ENCODE data around the gene ARNT2.

Gene ARNT2

DNA sequence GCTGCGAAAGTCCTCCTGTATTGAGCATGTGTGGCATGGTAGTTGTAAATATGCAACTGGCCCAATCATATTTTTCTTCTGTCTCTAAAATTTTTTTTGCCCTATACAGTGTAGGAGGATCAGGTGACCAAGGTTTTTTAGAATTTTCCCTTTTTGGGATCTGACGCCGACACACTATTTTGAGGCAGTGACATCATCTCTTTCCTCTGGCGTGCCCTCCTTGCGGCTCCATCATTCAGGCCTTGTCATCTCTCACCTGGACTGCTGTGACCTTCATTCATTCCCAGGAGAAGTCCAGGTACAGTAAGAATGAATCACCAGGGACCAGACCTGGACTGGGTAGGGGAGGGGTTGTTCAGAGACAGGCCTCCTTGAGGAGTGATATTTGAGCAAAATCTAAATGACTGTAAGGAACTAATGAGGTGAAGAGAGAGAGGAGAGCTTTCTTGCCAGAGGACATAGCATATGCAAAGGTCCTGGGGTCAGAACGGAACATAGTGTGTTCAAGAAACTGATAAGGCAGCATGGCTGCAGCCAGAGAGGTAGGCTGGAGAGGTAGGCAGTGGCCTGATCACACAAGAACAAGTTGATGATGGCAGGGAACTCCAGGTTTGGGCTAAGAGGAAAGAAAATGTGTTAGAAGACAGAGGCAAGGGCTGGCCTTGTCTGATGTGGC, 38.7 kb downstream of the ARNT2 start:
- DNase-seq (ENCODE audit: low read depth in 2 of 2) = no peak

DNA sequence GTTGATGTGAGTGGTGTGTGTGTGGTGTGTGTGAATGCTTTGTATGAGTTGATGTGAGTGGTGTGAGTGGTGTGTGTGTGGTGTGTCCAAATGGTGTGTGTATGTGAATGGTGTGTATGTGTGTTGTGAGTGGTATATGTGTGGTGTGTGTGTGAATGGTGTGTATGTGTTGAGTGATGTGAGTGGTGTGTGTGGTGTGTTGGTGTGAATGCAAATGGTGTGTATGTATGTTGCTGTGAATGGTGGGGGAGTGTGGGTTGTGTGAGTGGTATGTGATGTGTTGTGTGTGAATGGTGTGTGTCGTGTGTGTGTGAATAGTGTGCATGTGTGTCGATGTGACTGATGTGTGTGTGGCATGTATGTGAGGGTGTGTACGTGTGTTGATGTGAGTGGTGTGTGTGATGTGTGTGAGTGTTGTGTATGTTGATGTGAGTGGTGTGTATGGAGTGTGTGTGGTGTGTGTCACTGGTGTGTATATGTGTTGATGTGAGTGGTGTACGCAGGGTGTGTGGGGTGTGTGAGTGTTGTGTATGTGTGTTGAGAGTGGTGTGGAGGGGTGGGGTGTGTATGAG, 40.6 kb downstream of the ARNT2 start:
- no peak for DNase-seq (ENCODE audit: low read depth in 2 of 2)

DNA sequence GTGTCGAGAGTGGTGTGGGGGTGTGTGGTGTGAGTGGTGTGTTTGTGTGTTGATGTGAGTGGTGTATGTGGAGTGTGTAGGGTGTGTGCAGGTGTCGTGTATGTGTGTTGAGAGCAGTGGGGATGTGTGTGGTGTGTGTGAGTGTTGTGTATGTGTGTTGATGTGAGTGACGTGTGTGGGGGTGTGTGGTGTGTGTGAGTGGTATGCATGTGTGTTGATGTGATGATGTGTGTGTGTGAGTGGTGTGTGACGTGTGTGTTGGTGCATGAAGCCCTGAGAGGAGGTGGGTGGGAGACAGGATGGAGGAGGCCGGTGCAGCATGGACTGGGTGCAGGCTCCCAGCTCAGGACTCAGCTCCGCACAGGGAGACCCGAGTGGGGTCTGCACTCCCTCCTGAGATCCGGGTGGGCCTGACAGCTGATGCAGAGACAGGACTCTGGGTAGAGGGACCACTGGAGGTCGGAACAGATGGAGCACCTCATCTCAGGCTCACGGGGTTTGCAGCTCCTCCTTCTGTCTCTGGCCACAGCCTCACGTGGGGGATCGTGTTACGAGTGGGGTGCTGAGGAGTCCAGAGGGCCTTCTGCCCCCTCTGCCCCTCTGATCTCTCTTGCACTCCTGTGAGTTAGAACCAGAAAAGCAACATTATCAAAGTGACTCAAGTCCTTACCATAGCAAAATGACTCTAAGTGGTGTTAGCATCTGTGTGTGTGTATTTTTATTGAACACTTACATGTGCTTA, 41.3 kb downstream of the ARNT2 start:
- no peak for DNase-seq (ENCODE audit: low read depth in 2 of 2)

DNA sequence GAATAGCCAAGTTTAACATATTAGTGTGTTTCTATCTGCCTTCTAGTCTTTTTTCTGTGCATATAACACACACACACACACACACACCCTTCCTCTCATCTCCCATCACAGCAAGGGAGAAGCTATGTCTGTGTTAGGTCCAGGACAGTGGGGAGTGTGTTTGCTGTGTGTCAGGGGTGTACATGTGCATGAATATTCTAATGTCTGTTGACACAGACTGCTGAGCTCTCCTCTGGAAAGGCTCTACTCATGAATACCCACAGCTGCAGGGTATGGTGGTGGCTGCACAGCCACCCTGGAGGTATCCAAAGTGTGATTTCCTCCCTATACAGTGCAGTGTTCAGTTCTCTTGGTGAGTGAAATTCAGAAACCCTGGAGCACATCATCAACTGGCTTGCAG, 42.9 kb downstream of the ARNT2 start:
- no peak for DNase-seq (ENCODE audit: low read depth in 2 of 2)

GRCh38 chr15:80449825-80450224, 45.6 kb downstream of the ARNT2 start:
- DNase-seq (ENCODE audit: low read depth in 2 of 2) = no peak

DNA sequence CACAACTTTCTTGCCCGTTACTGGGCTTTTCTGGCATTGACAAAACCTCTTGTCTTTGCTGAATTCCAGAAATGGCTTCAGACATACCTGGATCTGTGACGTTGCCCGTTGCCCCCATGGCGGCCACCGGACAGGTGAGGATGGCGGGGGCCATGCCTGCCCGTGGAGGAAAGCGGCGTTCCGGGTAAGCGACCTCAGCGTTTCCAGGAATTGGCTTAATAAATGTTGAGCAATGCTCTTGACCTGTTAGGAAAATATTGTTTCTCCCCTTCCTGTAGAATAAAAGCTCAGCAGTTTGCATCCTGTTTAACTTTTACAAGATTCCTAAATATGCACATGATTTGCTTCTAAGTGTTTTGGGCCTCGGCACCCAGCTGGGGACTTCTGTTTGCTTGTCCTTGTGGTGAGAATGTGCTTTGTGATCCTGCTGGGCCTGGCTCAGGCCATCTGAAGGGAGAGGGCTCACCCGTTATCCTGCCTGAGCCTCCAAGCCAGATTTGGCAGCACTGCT, 46.7 kb downstream of the ARNT2 start:
- no peak for DNase-seq (ENCODE audit: low read depth in 2 of 2)

- no peak for DNase-seq (ENCODE audit: low read depth in 2 of 2)
Measured at GRCh38 chr15:80452166-80452565, 48.0 kb downstream of the ARNT2 start.

DNA sequence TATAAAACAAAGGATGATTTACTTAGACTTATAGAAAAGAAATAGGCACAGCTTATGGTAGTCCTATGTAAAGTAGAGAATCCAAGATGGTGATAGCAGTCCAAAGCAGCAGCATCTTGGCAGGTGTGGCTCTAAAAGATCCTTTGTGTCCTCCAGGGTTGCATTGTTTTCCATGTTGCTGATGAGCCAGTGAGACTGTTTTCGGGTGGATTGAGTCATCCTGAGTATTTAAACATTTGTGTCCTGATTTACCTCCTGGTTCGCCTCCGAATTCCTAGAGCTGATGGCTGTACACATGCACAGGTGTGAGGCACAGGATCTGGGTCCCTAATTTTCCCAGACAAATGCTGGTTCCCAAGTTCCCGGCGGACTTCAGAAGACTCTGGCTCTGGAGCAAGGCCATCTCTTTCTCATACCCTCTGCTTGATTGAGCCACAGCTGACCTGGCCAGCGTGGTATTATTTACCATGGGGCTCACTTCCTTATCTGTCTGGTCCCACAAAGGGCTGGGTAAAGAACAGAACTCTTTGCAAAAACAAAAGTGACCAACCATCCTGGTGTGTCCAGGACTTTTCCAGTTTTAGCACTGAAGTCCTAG, 51.0 kb downstream of the ARNT2 start:
- no peak for DNase-seq (ENCODE audit: low read depth in 2 of 2)

DNA sequence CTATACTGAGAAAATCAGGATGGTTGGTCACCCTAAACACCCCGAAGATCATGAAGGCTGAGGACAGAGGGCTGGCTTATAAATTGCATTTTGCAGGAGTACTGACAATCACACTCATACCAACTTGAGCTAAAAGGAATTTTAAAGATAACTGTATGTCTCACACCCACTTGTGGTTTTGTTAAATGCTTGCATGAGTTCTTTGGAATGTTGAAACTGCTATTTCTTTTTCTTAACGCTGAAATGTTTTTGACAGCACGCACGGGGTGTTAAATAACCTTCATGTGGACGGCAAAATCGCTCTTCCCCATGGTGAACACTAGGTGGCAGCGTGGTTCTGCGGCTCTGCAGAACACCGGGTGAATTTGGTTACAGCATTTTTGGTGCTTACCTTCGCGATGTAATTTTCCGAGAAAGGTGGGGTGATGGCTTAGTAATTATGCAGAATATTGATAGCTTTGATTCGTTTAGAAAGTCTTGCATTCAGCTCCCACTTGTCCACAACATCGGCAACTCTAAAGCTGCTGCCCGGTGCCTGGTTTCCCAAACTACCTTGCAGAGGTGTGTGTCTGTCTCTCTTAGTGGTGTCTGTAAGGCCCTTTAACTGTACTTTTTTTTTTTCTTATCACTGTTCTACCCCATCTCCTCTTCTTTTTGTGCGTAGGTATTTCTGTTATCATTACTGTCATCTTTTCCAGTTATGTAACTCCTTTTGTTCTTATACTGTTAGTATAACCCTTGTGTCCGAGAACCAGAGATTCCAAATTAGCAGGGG, 51.7 kb downstream of the ARNT2 start:
- peak; percentile 7 to 22 for DNase-seq (ENCODE audit: low read depth in 2 of 2)

- DNase-seq (ENCODE audit: low read depth in 2 of 2) = no peak
Measured at GRCh38 chr15:80456517-80457492, 52.6 kb downstream of the ARNT2 start.

GRCh38 chr15:80457896-80458295, 53.7 kb downstream of the ARNT2 start:
- no peak for DNase-seq (ENCODE audit: low read depth in 2 of 2)

- DNase-seq (ENCODE audit: low read depth in 2 of 2) = no peak
Measured at GRCh38 chr15:80458580-80458979, 54.4 kb downstream of the ARNT2 start.

- no peak for DNase-seq (ENCODE audit: low read depth in 2 of 2)
Measured at GRCh38 chr15:80459380-80459779, 55.2 kb downstream of the ARNT2 start.

GRCh38 chr15:80459818-80460217, 55.6 kb downstream of the ARNT2 start:
- no peak for DNase-seq (ENCODE audit: low read depth in 2 of 2)

DNA sequence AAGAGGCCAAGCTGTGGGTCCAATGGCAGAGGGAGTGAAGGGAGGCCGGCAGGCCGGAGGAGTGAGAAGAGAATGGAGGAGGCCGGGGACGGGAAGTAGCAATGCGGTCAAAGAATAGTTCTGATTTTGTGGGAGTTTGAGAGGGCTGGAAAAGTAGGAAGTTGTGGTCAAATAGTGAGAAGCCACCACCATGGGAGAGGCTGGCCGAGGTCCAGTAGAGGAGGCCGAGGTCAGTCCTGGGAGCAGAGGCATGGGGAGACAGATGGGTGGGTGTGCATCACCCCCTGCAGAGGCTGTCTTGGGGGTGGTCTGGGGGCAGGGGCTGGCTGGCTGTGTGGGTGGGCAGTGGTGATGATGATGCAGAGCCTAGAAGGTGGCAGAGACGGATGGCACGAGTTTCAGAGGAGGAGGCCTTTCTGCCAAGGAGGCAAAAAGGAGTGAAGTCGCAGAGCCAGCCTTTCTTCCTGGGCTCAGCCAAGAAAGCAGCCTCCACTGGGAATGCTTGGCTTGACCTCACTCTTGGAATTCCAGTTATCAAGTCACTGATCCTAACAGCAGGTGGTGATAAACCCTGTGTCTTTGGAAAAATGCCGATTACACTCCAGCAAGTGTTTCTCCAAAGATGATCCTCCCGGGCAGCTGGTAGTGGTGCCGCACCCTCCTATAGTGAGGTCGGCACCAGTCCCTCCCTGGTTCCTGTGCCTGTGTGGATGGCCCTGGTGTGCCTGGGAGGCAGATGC, 57.3 kb downstream of the ARNT2 start:
- DNase-seq (ENCODE audit: low read depth in 2 of 2) = no peak

GRCh38 chr15:80462111-80462510, 57.9 kb downstream of the ARNT2 start:
- DNase-seq (ENCODE audit: low read depth in 2 of 2) = no peak

GRCh38 chr15:80462836-80463512, 58.8 kb downstream of the ARNT2 start:
- DNase-seq (ENCODE audit: low read depth in 2 of 2) = no peak

GRCh38 chr15:80464951-80465625, 60.9 kb downstream of the ARNT2 start:
- DNase-seq (ENCODE audit: low read depth in 2 of 2) = no peak

DNA sequence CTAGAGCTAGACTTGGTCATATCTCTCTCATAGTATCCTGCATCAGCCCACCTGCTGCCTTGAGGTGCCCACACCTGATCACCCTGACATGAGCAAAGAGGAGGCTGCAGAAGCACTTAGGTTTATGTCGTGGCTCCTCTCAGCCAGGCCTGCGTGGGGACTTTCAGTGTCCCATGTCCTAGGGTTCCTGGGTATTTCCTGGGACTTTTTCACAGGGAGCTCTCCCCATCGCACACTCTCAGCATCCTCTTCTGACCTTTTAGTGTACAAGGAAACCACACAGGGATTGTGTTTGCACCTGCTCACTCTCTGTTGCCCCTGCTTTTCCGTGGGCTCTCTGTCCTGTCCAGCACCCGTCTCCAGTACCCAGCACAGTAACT, 61.4 kb downstream of the ARNT2 start:
- DNase-seq (ENCODE audit: low read depth in 2 of 2) = no peak

Measured in stimulated activated CD8-positive, alpha-beta memory T cell treated with anti-CD3 and anti-CD28 coated beads, Interleukin-15, amount 100 ng/mL, for 4 hours (primary cell).